GM18505 (cell line): Measurements from ENCODE around the gene SESTD1.
"Not testable (repeated sequence)": the region's sequence is repeated elsewhere in the genome, so short reads cannot be mapped to it uniquely, and the experiment has no call there.

ENCODE experiments used
- ATAC-seq: cut with Tn5 transposase; IDR thresholded peaks from one replicate; pipeline ENCODE4 v1.9.1; 2021; ENCODE audit not compliant: unreplicated experiment
- POLR2A ChIP-seq: IDR thresholded peaks from 4 replicates; pipeline ENCODE4 v1.6.1; 2011; ENCODE audit warnings: borderline replicate concordance; ENCODE audit not compliant: insufficient read depth, insufficient read length; ENCODE audit errors: extremely low read depth

The SESTD1 gene

GRCh38 chr2:179211355-179211754 lies 53.3 kb downstream of the SESTD1 start:
- TF ChIP-seq POLR2A: no peak
- no peak for ATAC-seq

GRCh38 chr2:179208277-179208676 lies 56.4 kb downstream of the SESTD1 start:
- ATAC-seq: not testable (repeated sequence)

DNA sequence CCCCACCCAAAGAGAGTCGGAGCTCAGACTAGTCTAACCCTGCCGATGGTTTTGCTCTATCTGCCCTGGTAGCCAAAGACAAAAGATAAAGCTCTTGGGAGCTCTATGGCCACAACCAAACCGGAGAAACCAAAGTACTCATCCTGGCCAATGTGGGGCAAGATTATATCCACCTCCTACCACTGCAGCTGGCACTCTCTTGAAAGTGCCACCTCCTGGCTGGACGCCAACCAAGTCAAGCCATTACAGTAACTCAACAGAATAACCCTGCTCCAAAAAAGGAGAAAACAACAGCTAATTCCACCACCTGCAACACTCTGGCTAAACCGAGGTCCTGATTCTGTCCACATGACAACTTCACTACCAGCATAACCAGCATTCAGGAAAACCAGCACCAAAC lies 57.6 kb downstream of the SESTD1 start:
- TF ChIP-seq POLR2A: no peak
- no peak for ATAC-seq

GRCh38 chr2:179201869-179202268 lies 62.8 kb downstream of the SESTD1 start:
- ATAC-seq: no peak
- no peak for TF ChIP-seq POLR2A

DNA sequence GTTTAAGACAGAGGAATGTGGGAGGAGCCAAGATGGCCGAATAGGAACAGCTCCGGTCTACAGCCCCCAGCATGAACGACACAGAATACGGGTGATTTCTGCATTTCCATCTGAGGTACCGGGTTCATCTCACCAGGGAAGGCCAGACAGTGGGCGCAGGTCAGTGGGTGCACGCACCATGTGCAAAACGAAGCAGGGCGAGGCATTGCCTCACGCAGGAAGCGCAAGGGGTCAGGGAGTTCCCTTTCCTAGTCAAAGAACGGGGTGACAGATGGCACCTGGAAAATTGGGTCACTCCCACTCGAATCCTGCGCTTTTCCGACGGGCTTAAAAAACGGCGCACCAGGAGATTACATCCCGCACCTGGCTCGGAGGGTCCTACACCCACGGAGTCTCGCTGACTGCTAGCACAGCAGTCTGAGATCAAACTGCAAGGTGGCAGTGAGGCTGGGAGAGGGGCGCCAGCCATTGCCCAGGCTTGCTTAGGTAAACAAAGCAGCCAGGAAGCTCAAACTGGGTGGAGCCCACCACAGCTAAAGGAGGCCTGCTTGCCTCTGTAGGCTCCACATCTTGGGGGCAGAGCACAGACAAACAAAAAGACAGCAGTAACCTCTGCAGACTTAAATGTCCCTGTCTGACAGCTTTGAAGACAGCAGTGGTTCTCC lies 68.6 kb downstream of the SESTD1 start:
- not testable (repeated sequence) for ATAC-seq

- TF ChIP-seq POLR2A: no peak
- ATAC-seq: no peak
Observed at GRCh38 chr2:179195141-179195540, 69.5 kb downstream of the SESTD1 start.

DNA sequence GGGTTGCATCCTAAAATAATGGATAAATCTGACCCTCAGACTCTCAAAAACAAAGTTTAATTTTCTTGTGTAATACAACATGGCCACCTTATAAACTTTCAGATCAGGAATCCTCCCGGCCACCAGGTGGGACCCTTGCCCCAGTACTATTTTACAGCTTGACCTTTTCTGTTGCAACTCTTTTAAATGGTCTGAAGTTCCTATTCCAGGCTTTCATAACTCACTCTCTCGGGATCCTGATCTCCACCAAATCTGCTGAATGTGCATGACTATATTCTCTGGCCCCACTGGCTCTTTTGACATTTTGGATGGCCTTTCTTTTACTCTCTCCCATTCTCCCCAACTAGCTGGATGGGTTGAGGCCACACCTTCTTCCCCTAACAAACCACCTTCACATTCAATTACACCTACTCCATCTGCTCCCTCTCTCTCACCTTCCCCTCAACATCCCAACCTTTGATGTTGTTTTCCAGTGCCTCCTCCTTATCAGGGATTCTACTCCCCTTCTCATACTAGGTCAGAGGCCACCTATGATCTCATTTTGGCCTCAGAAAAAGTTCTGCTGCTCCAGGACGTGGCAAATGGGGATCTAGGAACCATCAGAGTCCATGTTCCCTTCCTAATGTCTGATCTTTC lies 70.8 kb downstream of the SESTD1 start:
- no peak for ATAC-seq
- TF ChIP-seq POLR2A: no peak

- ATAC-seq: no peak
- TF ChIP-seq POLR2A: no peak
Observed at GRCh38 chr2:179191110-179191509, 73.5 kb downstream of the SESTD1 start.

DNA sequence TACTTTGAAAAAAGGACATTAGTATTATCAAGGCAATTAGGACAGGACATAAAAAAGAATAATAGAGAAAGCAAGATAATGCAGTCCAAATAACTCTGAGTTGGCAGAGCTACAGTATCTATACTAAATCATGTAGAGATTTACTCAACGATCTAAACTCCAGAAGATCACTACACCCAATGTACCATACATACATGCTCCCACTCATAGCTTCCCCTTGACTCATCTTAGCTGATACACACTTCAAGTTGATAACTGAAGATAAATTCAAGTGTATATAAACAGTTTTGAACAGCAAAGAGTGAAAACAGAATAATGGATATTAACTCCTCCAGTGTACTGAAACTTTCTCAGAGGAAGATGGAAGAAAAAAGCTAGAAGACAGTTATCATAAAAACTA lies 78.5 kb downstream of the SESTD1 start:
- no peak for TF ChIP-seq POLR2A
- no peak for ATAC-seq

- no peak for TF ChIP-seq POLR2A
- ATAC-seq: no peak
Observed at GRCh38 chr2:179184610-179185009, 80.0 kb downstream of the SESTD1 start.

DNA sequence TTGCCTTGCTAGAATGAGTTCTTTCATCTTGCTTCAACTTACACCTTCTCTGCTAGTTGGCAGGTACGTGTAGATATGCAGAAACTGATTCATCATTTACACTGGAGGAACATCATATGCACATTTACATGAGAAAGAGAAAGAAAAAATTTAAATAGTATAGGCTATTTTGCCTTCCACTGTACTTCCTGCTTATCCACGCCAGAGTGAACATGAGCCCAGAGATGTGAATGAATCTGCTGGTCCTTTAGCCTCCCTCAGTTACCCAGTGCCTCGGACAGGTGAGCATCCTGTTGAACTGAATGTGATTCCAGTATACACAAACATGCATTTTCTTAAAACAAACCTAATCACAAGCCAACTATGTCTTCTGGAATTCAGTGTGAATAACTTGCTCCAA lies 83.6 kb downstream of the SESTD1 start:
- no peak for ATAC-seq
- no peak for TF ChIP-seq POLR2A

DNA sequence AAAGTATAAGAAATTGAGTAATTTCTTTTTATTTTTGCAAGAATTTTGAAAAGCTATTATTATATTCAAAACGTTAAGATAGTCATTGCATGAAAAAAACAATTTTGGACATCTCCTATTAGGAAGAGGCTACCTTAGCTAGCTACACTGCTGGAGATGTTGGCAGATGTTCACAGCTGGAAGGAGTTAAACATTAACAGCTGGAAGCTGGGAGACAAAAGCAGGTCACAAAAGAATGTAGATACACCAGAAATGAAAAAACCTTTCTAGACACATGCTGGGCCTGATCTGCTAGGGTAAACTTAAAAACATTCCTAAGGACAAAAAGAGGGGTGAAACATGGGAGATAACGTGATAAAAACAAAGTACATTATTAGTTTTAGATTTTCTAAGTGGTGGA lies 84.4 kb downstream of the SESTD1 start:
- TF ChIP-seq POLR2A: no peak
- ATAC-seq: no peak

DNA sequence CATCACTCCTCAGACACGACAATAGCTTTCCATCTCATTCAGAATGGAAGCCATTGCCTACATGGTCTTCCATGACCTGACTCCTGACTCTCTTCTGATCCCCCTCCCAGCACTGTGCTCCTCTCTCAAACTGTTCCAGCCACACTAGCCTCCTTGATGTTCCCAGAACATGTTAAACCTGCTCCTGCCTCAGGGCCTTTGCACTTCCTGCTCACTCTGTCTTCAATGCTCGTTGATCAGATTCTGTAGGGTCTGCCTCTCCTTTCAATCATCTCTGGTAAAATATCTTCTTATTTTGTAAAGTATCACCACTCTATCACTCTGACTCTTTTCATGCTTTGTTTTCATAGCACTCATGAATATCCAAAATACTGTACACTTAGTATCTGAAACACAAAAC lies 84.9 kb downstream of the SESTD1 start:
- no peak for TF ChIP-seq POLR2A
- no peak for ATAC-seq

DNA sequence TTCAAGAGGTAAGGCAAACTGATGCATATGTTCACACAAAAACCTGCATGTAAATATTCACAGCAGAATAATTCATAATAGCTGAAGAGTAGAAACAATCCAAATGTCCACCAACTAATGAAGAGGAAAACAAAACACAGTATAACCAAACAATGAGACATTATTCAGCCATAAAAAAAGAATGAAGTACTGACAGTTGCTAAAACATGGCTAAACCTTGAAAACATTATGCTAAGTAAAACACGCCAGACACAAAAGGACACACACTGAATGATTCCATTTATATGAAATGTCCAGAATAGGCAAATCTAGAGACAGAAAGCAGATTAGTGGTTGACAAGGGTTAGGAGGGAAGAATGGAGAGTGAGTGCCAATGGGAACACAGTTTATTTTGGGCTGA lies 86.9 kb downstream of the SESTD1 start:
- ATAC-seq: no peak
- no peak for TF ChIP-seq POLR2A

DNA sequence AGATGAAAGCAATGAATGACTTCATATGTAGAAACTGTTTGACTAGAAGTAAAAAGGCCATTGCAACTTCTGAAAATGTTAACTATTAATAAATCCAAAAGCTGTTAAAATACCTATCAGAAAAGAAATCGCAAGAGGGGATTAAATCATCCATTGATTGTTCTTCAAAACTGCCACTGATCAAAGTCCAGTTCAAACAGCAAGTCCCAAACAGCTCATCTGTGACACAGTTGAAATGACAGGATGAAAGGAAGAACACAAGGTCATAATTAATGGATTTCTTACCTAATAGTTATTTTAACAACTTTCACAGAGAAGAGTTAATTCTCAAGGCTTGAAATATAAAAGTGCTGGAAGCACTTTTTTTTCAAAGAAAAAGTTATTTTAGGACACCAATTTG lies 90.4 kb downstream of the SESTD1 start:
- no peak for TF ChIP-seq POLR2A
- ATAC-seq: no peak
